Smooth muscle cell (in vitro differentiated cells): ENCODE data around the gene CD151. TPM values are rescaled to one million over a fixed set of nuclear protein-coding genes. Genes with fewer than 3 reads are reported as not detected.

Experiments
- DNase-seq: peaks from one replicate; lab custom pipeline; 2025; ENCODE audit not compliant: unreplicated experiment; lab: John Stamatoyannopoulos, UW
- H2AFZ ChIP-seq: fragments of 200-600 bp; sonication (generic); 2 replicates; pipeline ENCODE4 v1.6.0; 2016; ENCODE audit warnings: antibody characterized with exemption, low read depth, mild to moderate bottlenecking
- H3F3A ChIP-seq: fragments of 200-600 bp; sonication (generic); 2 replicates; pipeline ENCODE4 v1.6.0; 2017; ENCODE audit warnings: antibody characterized with exemption, low read depth
- H3K27ac ChIP-seq: fragments of 200-600 bp; sonication (generic); 2 replicates; pipeline ENCODE4 v1.5.1; 2016; ENCODE audit warnings: low read depth, mild to moderate bottlenecking
- H3K27me3 ChIP-seq: fragments of 200-600 bp; sonication (generic); 2 replicates; pipeline ENCODE4 v1.6.1; 2016; ENCODE audit warnings: low read depth, mild to moderate bottlenecking
- H3K36me3 ChIP-seq: fragments of 200-600 bp; sonication (generic); 2 replicates; pipeline ENCODE4 v1.5.1; 2016; ENCODE audit warnings: low read depth
- H3K4me1 ChIP-seq: fragments of 200-600 bp; sonication (generic); 2 replicates; pipeline ENCODE4 v1.5.1; 2016; ENCODE audit warnings: low read depth
- H3K4me2 ChIP-seq: fragments of 200-600 bp; sonication (generic); 2 replicates; pipeline ENCODE4 v1.6.0; 2016; ENCODE audit warnings: mild to moderate bottlenecking
- H3K4me3 ChIP-seq: fragments of 200-600 bp; sonication (generic); 2 replicates; pipeline ENCODE4 v1.5.1; 2016; ENCODE audit warnings: mild to moderate bottlenecking
- H3K79me2 ChIP-seq: fragments of 200-600 bp; sonication (generic); 2 replicates; pipeline ENCODE4 v1.6.0; 2016; ENCODE audit warnings: low read depth, mild to moderate bottlenecking
- H3K9ac ChIP-seq: fragments of 200-600 bp; sonication (generic); 2 replicates; pipeline ENCODE4 v1.6.0; 2016; ENCODE audit warnings: low read depth
- H3K9me3 ChIP-seq: fragments of 200-600 bp; sonication (generic); replicated peaks from 2 replicates; pipeline ENCODE4 v1.5.1; 2016; ENCODE audit warnings: low read depth
- H4K20me1 ChIP-seq: fragments of 200-600 bp; sonication (generic); 2 replicates; pipeline ENCODE4 v1.6.0; 2016; ENCODE audit warnings: low read depth
- WGBS: methylation state at CpG from one replicate; pipeline ENCODE4 v1.1.7; 2016; ENCODE audit warnings: low lambda C conversion rate; 5-methylcytosine and 5-hydroxymethylcytosine counted together
- polyA plus RNA-seq: library from polyadenylated mRNA; unstranded; fragments of >200 nt; fragmentation: Nextera tagmentation; extraction: Ambion mirVana; gene quantifications from 2 replicates; pipeline ENCODE4 v1.2.1, GENCODE V29; 2016
- total RNA-seq: library from RNA; depleted of rRNA; stranded (reverse); fragments of >200 nt; gene quantifications from 2 replicates; pipeline ENCODE4 v1.2.3, GENCODE V29; 2014
- TF ChIP-seq, protein P1 (sequence below): fragments of 200-600 bp; sonication (generic); IDR thresholded peaks from 2 replicates; pipeline ENCODE4 v1.5.1; 2017; ENCODE audit warnings: borderline replicate concordance, mild to moderate bottlenecking, antibody characterized with exemption; ENCODE audit not compliant: insufficient read depth, poor library complexity, severe bottlenecking

CD151 gene
- total and polyA plus RNA-seq, 2 experiments from 2014 or later: 256 to 391 TPM

- 85% methylated on average over 12 of the region's 12 CpGs for WGBS
- Histone ChIP-seq H3K4me2 (no peak overlapping the region), H3K4me3 (no peak overlapping the region), H3K36me3 (no peaks in the 10 kb centered on the region), H3K79me2 (no peaks in the 10 kb centered on the region), H2AFZ (no peak overlapping the region), H3K9ac (no peak overlapping the region), H4K20me1 (peaks cover 58% of the 10 kb centered on the region), H3K9me3 (no peaks in the 10 kb centered on the region), H3K4me1 (peaks cover 16% of the 10 kb centered on the region), H3K27me3 (no peaks in the 10 kb centered on the region), H3F3A (no peaks in the 10 kb centered on the region), H3K27ac (no peak overlapping the region)
- no peak for DNase-seq
- TF ChIP-seq, protein P1, sequence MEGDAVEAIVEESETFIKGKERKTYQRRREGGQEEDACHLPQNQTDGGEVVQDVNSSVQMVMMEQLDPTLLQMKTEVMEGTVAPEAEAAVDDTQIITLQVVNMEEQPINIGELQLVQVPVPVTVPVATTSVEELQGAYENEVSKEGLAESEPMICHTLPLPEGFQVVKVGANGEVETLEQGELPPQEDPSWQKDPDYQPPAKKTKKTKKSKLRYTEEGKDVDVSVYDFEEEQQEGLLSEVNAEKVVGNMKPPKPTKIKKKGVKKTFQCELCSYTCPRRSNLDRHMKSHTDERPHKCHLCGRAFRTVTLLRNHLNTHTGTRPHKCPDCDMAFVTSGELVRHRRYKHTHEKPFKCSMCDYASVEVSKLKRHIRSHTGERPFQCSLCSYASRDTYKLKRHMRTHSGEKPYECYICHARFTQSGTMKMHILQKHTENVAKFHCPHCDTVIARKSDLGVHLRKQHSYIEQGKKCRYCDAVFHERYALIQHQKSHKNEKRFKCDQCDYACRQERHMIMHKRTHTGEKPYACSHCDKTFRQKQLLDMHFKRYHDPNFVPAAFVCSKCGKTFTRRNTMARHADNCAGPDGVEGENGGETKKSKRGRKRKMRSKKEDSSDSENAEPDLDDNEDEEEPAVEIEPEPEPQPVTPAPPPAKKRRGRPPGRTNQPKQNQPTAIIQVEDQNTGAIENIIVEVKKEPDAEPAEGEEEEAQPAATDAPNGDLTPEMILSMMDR: no peak
These were observed 29.9 kb downstream of the CD151 start for GRCh38 chr11:862696-863022.

DNA sequence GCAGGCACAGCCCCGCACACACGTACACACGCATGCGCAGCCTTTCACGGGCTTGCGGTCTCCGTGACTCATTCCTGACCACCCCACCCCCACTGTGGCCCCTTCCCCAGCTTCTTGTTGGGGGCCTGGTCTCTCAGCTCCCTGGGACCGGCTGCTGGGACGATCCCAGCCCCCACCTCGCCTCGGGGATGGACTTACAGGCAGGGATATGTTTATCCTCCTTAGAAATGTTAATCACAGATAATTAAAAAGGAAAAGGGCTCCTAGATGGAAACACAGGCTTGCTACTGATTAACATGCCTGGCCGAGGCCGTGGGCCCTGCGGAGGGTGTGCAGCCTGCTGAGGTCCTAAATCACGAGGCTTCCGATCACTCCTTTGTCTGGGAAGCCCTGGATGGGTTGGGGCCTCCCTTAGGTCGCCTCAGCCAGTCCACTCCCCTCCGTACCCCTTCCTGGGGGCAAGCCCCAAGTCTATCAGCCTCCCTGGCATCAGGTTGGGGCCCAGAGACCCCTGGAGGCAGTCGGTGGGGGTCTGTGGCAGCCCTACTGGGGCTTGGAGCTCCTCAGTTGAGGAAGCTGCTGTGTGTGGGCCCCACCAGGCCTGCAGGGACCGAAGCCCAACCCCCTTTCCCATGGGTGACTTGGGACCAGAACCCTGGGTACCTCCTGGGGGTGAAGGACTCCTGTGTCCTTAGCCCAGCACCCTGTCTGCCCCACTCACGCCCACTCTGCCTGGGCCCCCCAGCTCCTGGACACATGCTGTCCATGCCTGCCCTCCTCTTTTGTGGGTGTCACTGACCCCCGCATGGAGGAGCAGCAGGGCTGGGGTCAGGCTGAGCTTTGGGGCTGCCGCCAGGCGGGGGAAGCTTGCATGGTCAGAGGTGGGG lies 30.5 kb downstream of the CD151 start:
- Histone ChIP-seq H3F3A (no peaks in the 10 kb centered on the region), H3K4me3 (no peak overlapping the region), H4K20me1 (peaks cover 52% of the 10 kb centered on the region), H3K36me3 (no peaks in the 10 kb centered on the region), H3K27me3 (no peaks in the 10 kb centered on the region), H3K9ac (no peak overlapping the region), H3K27ac (no peak overlapping the region), H2AFZ (no peak overlapping the region), H3K4me2 (peak overlapping the region; percentile 4), H3K9me3 (no peaks in the 10 kb centered on the region), H3K79me2 (no peaks in the 10 kb centered on the region), H3K4me1 (peaks cover 16% of the 10 kb centered on the region)
- WGBS: 68% methylated on average over 22 of the region's 24 CpGs
- TF ChIP-seq, protein P1: no peak
- no peak for DNase-seq

GRCh38 chr11:863910-864827 lies 31.4 kb downstream of the CD151 start:
- WGBS: 96% methylated on average over 22 of the region's 31 CpGs
- TF ChIP-seq, protein P1: no peak
- no peaks in the 10 kb centered on the region for H3K36me3 ChIP-seq
- H2AFZ ChIP-seq: no peak overlapping the region
- no peaks in the 10 kb centered on the region for H3K27me3 ChIP-seq
- no peak overlapping the region for H3K4me3 ChIP-seq
- peaks cover 47% of the 10 kb centered on the region for H4K20me1 ChIP-seq
- H3K9ac ChIP-seq: no peak overlapping the region
- H3F3A ChIP-seq: no peaks in the 10 kb centered on the region
- no peaks in the 10 kb centered on the region for H3K79me2 ChIP-seq
- H3K4me2 ChIP-seq: no peak overlapping the region
- no peaks in the 10 kb centered on the region for H3K9me3 ChIP-seq
- no peak overlapping the region for H3K27ac ChIP-seq
- H3K4me1 ChIP-seq: peaks cover 16% of the 10 kb centered on the region
- DNase-seq: no peak
